Uterine smooth muscle cell (primary cell): ENCODE measurements around the gene HAP1. TPM values are rescaled to one million over a fixed set of nuclear protein-coding genes. Genes with fewer than 3 reads are reported as not detected.

Source experiments
- total RNA-seq: library from RNA; depleted of rRNA; stranded (reverse); fragments of >200 nt; gene quantifications from 2 replicates; pipeline ENCODE4 v1.2.3, GENCODE V29; 2014

The HAP1 gene, protein sequence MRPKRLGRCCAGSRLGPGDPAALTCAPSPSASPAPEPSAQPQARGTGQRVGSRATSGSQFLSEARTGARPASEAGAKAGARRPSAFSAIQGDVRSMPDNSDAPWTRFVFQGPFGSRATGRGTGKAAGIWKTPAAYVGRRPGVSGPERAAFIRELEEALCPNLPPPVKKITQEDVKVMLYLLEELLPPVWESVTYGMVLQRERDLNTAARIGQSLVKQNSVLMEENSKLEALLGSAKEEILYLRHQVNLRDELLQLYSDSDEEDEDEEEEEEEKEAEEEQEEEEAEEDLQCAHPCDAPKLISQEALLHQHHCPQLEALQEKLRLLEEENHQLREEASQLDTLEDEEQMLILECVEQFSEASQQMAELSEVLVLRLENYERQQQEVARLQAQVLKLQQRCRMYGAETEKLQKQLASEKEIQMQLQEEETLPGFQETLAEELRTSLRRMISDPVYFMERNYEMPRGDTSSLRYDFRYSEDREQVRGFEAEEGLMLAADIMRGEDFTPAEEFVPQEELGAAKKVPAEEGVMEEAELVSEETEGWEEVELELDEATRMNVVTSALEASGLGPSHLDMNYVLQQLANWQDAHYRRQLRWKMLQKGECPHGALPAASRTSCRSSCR
- total RNA-seq: under 0.01 TPM in 1 of 2 replicates, not detected in the other

DNA sequence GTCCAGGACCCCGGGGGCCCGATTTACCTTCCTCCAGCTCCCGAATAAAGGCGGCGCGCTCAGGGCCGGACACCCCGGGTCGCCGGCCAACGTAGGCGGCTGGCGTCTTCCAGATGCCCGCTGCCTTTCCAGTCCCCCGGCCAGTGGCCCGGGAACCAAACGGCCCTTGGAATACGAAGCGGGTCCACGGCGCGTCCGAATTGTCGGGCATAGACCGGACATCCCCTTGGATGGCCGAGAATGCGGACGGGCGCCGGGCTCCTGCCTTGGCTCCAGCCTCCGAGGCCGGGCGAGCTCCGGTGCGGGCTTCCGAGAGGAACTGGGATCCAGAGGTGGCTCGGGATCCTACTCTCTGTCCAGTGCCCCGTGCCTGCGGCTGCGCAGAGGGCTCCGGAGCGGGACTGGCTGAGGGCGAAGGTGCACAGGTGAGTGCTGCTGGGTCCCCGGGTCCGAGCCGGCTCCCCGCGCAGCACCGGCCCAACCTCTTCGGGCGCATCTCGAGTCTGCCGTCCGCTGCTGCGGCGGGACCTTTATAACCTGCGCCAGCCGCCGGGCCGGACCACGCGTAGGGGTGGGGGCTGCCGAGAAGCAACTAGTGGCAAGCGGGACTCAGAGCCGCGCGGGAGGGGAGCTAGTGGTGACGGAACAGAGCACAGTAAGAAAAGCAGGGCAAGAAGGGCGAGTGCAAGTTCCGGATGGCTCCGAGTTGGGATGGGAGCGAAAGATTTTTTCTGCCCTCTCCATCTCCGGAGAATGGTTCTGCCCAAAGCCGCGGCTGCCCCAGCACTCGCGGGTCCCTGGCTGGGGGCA is at the start of gene HAP1:
HAP1 (minus strand) TSS at position 505 of the 810 bp plus-strand sequence; CDS start at position 496, 9 bp downstream.

DNA sequence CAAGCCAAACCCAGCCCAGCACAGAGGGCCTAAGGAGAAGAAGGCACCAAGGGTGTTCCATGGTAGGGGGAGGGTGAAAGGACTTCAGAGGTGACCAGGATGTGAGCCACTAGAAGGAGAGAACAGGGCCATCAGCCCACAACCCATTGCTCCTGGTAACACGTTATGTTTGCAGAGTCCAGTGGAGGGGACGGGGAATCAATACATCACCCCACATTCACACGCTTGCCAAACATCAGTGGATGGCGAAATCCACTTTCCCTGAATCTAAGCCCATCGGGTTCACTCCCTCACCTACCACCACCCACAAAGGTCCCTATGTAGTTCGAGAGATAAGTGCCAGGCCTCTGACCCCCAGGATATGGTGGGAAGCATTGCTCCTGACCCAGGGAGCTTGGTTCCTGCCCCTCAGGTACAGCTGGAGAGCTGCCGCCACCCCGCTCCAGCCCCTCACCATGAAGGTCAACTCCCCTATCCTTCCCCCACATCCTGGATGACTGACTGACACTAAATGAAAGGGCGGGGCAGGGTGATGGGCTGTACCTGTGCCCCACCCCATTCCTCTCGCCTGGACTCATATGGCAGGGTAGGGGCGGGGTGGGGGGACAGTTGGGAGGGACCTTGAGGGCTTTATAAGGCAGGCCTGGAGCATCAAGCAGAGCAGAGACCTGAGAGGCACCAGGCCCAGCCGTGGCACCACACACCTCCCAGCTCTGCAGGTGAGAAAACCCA is 22.6 kb downstream of the HAP1 start, which contains the start of gene GAST:
GAST (plus strand) TSS at position 663 of the 732 bp plus-strand sequence. CDS start 3,106 bp downstream, outside the sequence.

DNA sequence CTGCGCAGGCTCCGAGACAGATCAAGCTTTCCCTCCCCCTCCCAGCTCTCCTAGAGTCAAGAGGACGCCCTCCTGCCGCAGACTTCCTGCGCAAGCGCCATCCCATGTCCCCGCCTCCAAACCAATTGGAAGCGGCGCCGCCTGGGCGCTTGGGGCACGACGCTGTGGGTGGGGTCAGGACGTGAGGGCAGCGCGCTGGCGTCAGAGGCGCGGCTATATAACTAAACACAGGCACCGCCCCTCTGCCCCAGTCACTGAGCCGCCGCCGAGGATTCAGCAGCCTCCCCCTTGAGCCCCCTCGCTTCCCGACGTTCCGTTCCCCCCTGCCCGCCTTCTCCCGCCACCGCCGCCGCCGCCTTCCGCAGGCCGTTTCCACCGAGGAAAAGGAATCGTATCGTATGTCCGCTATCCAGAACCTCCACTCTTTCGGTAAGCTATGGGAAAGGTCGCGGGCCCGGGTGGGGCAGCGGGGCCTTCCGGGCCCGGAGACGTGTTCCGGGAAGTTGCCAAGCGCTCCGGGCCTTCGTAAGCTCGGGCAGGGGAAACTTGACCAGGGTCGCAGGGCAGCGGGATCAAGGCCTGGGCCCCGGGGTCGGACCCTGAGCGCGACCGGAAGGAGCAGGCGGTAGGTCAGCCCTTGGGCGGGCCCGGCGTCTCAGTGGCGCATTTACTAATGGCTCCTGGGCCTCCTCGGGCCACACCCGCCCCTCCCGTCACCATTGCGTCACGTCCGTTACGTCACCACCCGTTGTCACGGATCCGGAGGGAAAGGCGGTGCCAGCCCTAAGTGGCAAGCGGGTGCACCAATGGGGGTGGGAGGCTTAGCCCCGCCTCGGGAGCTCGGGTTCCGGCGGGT is 45.6 kb downstream of the HAP1 start, which contains the start of gene EIF1:
EIF1 (plus strand) TSS at position 245 of the 856 bp plus-strand sequence; CDS start at position 399, 154 bp downstream.

Other genes with a start within 250 kb of the HAP1 start
- gene KRT36, start 244.7 kb downstream of the HAP1 start, total RNA-seq: 0.11 and 0.12 TPM in 2 replicates
- gene KRT13, start 229.0 kb downstream of the HAP1 start, total RNA-seq: 0.25 and 0.55 TPM in 2 replicates
- gene KRT15, start 215.8 kb downstream of the HAP1 start, total RNA-seq: 5.7 and 15.3 TPM in 2 replicates
- 1,363 and 1,718 TPM in 2 replicates for gene KRT19, start 206.3 kb downstream of the HAP1 start, total RNA-seq
- gene KRT9, start 162.6 kb downstream of the HAP1 start, total RNA-seq: not detected in 2 replicates
- not detected in 2 replicates for gene KRT14, start 147.7 kb downstream of the HAP1 start, total RNA-seq
- 0.12 and 0.22 TPM in 2 replicates for gene KRT16, start 121.9 kb downstream of the HAP1 start, total RNA-seq
- gene KRT17, start 110.1 kb downstream of the HAP1 start, total RNA-seq: 1.00 and 1.5 TPM in 2 replicates
- 134 and 145 TPM in 2 replicates for gene EIF1, start 45.8 kb downstream of the HAP1 start, total RNA-seq
- gene GAST, start 22.3 kb downstream of the HAP1 start, total RNA-seq: not detected in 2 replicates
- 4.5 and 7.6 TPM in 2 replicates for gene JUP, start 52.1 kb upstream of the HAP1 start, total RNA-seq
- 43.2 and 79.7 TPM in 2 replicates for gene P3H4, start 77.3 kb upstream of the HAP1 start, total RNA-seq
- gene FKBP10, start 78.4 kb upstream of the HAP1 start, total RNA-seq: 239 and 477 TPM in 2 replicates
- gene NT5C3B, start 101.6 kb upstream of the HAP1 start, total RNA-seq: 55.6 and 76.4 TPM in 2 replicates
- 0.12 TPM in 1 of 2 replicates, not detected in the other for gene KLHL10, start 103.2 kb upstream of the HAP1 start, total RNA-seq
- gene KLHL11, start 130.8 kb upstream of the HAP1 start, total RNA-seq: 34.4 and 35.9 TPM in 2 replicates
- gene ACLY, start 184.3 kb upstream of the HAP1 start, total RNA-seq: 334 and 491 TPM in 2 replicates
- 0.50 and 1.3 TPM in 2 replicates for gene ODAD4, start 196.0 kb upstream of the HAP1 start, total RNA-seq
- gene CNP, start 232.2 kb upstream of the HAP1 start, total RNA-seq: 40.6 and 42.2 TPM in 2 replicates